ENCODE measurements around the gene XDH.

XDH gene

GRCh38 chr2:31294196-31294595 is 120.3 kb downstream of the XDH start:
- no peak for DNase-seq
- Histone ChIP-seq H3K27ac (no peak overlapping the region), H3K4me3 (ENCODE audit: low read depth, low read length) (no peak overlapping the region), H3K27me3 (ENCODE audit: insufficient read depth, low read depth, severe bottlenecking) (no peaks in the 10 kb centered on the region), H3K36me3 (no peaks in the 10 kb centered on the region), H3K9me3 (ENCODE audit: severe bottlenecking) (peaks cover 6% of the 10 kb centered on the region)
- no peak for TF ChIP-seq CTCF (IDR thresholded peaks at IDR 0.05; ENCODE audit: low read depth, low read length)

- H3K4me3 ChIP-seq (ENCODE audit: low read depth, low read length) = no peak overlapping the region
- no peak for DNase-seq
Measured at GRCh38 chr2:31287654-31288053, 126.9 kb downstream of the XDH start.

GRCh38 chr2:31286961-31287550 is 127.5 kb downstream of the XDH start:
- no peak overlapping the region for H3K27ac ChIP-seq
- H3K36me3 ChIP-seq = no peaks in the 10 kb centered on the region
- DNase-seq = no peak
- H3K4me3 ChIP-seq (ENCODE audit: low read depth, low read length) = no peak overlapping the region
- no peak for TF ChIP-seq CTCF (IDR thresholded peaks at IDR 0.05; ENCODE audit: low read depth, low read length)
- H3K27me3 ChIP-seq (ENCODE audit: insufficient read depth, low read depth, severe bottlenecking) = no peaks in the 10 kb centered on the region
- peaks cover 7% of the 10 kb centered on the region for H3K9me3 ChIP-seq (ENCODE audit: severe bottlenecking)

More at GRCh38 chr2:31287654-31288053, 126.9 kb downstream of the XDH start:
- no peak overlapping the region for H3K27ac ChIP-seq
- no peak for TF ChIP-seq CTCF (IDR thresholded peaks at IDR 0.05; ENCODE audit: low read depth, low read length)
- H3K36me3 ChIP-seq = no peaks in the 10 kb centered on the region
- no peaks in the 10 kb centered on the region for H3K27me3 ChIP-seq (ENCODE audit: insufficient read depth, low read depth, severe bottlenecking)
- H3K9me3 ChIP-seq (ENCODE audit: severe bottlenecking) = peaks cover 10% of the 10 kb centered on the region

GRCh38 chr2:31286230-31286629 is 128.3 kb downstream of the XDH start:
- H3K27me3 ChIP-seq (ENCODE audit: insufficient read depth, low read depth, severe bottlenecking) = no peaks in the 10 kb centered on the region
- no peak for DNase-seq
- peaks cover 3% of the 10 kb centered on the region for H3K9me3 ChIP-seq (ENCODE audit: severe bottlenecking)
- no peaks in the 10 kb centered on the region for H3K36me3 ChIP-seq
- H3K27ac ChIP-seq = no peak overlapping the region
- TF ChIP-seq CTCF (IDR thresholded peaks at IDR 0.05; ENCODE audit: low read depth, low read length) = no peak
- no peak overlapping the region for H3K4me3 ChIP-seq (ENCODE audit: low read depth, low read length)
